Activated T-helper 17 cell treated with anti-CD3 and anti-CD28 coated beads, Interleukin-2, amount 50 U/mL, for 72 hours (primary cell): ENCODE measurements around the gene AP2B1. TPM values are rescaled to one million over a fixed set of nuclear protein-coding genes. Genes with fewer than 3 reads are reported as not detected.
"Not testable (repeated sequence)": the region's sequence is repeated elsewhere in the genome, so short reads cannot be mapped to it uniquely, and the experiment has no call there.

Experiments
- ATAC-seq: fragments of 150-1000 bp; cut with Tn5 transposase; replicated peaks from 2 replicates; pipeline ENCODE4 v1.10.0; 2021; ENCODE audit warnings: mild to moderate bottlenecking, moderate library complexity
- H3K27ac Mint-ChIP-seq: one replicate; pipeline ENCODE4 v1.8.0; 2022; ENCODE audit warnings: mixed read lengths
- H3K27me3 Mint-ChIP-seq: one replicate; pipeline ENCODE4 v1.8.0; 2022; ENCODE audit warnings: mixed read lengths
- H3K36me3 Mint-ChIP-seq: one replicate; pipeline ENCODE4 v1.8.0; 2022; ENCODE audit warnings: low read depth, mild to moderate bottlenecking, mixed read lengths
- H3K4me1 Mint-ChIP-seq: one replicate; pipeline ENCODE4 v1.8.0; 2022; ENCODE audit warnings: mixed read lengths
- H3K4me3 Mint-ChIP-seq: one replicate; pipeline ENCODE4 v1.8.0; 2022; ENCODE audit warnings: mild to moderate bottlenecking, mixed read lengths
- H3K9me3 Mint-ChIP-seq: one replicate; pipeline ENCODE4 v1.8.0; 2022; ENCODE audit warnings: mixed read lengths
- total RNA-seq, 2 donors: library from RNA; stranded (reverse); gene quantifications; one replicate each; pipeline ENCODE4 v1.2.3, GENCODE V29; 2022

AP2B1 gene
- total RNA-seq, 2 donors from 2014 or later: 189 to 213 TPM

- H3K36me3 Mint-ChIP-seq: no peaks in the 10 kb centered on the region
- no peak overlapping the region for H3K4me3 Mint-ChIP-seq
- no peak for ATAC-seq
- H3K27ac Mint-ChIP-seq: no peak overlapping the region
- peaks cover 5% of the 10 kb centered on the region for H3K27me3 Mint-ChIP-seq
- H3K9me3 Mint-ChIP-seq: no peaks in the 10 kb centered on the region
- H3K4me1 Mint-ChIP-seq: no peaks in the 10 kb centered on the region
Observed at GRCh38 chr17:35557353-35557752, 29.8 kb upstream of the AP2B1 start.

DNA sequence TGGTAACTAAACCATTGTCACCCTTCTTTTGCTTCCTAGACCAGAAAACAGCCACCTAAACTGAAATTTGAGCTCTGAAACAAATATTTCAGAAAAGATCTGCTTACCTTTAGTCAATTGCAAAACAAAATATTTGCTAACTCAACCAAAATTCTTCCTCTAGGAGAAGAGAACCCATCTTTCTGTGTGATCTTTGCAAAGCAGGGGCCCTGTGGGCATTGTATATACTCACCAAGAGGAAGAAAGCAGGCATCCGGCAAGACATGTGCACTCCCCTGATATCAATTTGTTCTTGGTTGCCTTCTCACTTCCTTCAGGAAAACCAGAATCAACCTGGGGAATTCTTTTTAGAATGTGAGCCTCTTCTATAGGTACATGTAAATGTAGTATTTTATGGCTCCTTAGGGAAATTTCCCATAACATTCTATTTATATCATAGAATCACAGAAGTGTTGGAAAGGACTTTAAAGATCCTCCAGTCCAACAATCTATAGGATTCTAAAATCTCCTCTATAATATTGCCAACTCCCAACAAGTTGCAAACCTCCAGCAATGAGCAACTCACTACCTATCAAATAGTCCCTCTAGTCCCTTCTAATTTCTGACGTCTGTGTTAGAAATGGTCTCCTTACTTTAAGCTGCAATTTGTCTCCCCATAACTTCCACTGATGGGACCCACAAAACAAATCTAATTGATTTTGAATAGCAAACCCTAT lies 27.5 kb upstream of the AP2B1 start:
- no peak overlapping the region for H3K4me3 Mint-ChIP-seq
- peaks cover 5% of the 10 kb centered on the region for H3K27me3 Mint-ChIP-seq
- no peaks in the 10 kb centered on the region for H3K36me3 Mint-ChIP-seq
- ATAC-seq: no peak
- no peaks in the 10 kb centered on the region for H3K4me1 Mint-ChIP-seq
- no peak overlapping the region for H3K27ac Mint-ChIP-seq
- H3K9me3 Mint-ChIP-seq: no peaks in the 10 kb centered on the region

DNA sequence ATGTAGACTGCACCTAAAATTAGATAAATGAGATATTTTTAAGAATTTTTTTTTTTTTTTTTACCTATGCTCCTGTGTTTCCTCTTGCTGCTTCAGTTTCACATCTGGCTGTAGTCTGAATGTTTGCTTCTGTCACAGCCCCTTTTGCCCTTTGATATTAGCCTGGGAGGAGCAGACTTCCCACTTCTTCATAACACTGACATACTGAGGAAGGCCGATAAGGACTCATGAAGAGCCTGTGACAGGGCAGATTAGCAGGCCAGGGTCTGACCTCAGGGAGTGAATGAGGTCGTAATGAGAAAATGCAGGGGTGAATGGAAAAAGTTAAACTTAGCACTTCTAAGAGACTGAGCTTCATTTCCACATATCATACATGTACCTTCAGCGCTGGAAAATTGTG lies 26.4 kb upstream of the AP2B1 start, which contains the start of gene SLFN14:
SLFN14 (minus strand) TSS at position 117 of the 400 bp plus-strand sequence. CDS start 2,757 bp downstream, outside the sequence.
- Mint-ChIP-seq H3K4me3 (no peak within 1 kb of the TSS), H3K9me3 (no peaks in the 10 kb centered on the region), H3K4me1 (no peaks in the 10 kb centered on the region), H3K27me3 (peaks cover 5% of the 10 kb centered on the region), H3K27ac (no peak within 1 kb of the TSS), H3K36me3 (no peaks in the 10 kb centered on the region)
- ATAC-seq: no peak

DNA sequence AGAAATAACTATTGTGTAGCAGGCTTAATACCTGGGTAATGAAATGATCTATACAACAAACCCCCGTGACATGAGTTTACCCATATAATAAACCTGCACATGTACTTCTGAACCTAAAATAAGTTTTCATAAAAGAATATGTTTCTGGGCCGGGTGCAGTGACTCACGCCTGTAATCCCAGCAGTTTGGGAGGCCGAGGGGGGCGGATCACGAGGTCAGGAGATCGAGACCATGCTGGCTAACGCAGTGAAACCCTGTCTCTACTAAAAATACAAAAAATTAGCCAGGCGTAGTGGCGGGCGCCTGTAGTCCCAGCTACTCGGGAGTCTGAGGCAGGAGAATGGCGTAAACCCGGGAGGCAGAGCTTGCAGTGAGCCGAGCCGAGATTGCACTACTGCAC lies 23.9 kb upstream of the AP2B1 start:
- H3K4me1 Mint-ChIP-seq, H3K9me3 Mint-ChIP-seq, H3K27ac Mint-ChIP-seq, H3K27me3 Mint-ChIP-seq, H3K36me3 Mint-ChIP-seq, ATAC-seq, H3K4me3 Mint-ChIP-seq: not testable (repeated sequence)

DNA sequence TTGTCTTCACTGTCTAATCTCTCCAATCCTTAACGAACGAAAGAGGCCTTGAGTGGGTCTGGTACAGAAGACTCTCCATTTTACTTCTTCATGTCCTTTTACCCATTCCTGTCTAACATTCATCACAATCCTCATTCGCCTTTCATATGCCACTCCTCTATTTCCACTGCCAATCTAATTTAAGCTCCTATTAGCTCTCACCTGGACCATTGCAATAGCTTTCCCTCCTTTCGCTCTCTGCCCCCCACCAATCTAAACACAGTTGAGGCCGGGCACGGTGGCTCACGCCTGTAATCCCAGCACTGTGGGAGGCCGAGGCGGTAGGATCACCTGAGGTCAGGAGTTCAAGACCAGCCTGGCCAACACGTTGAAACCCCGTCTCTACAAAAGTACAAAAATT lies 20.2 kb upstream of the AP2B1 start:
- no peak for ATAC-seq
- peaks cover 20% of the 10 kb centered on the region for H3K36me3 Mint-ChIP-seq
- no peaks in the 10 kb centered on the region for H3K27me3 Mint-ChIP-seq
- peaks cover 14% of the 10 kb centered on the region for H3K4me1 Mint-ChIP-seq
- no peak overlapping the region for H3K27ac Mint-ChIP-seq
- H3K4me3 Mint-ChIP-seq: peak overlapping the region; percentile 94
- H3K9me3 Mint-ChIP-seq: no peaks in the 10 kb centered on the region

DNA sequence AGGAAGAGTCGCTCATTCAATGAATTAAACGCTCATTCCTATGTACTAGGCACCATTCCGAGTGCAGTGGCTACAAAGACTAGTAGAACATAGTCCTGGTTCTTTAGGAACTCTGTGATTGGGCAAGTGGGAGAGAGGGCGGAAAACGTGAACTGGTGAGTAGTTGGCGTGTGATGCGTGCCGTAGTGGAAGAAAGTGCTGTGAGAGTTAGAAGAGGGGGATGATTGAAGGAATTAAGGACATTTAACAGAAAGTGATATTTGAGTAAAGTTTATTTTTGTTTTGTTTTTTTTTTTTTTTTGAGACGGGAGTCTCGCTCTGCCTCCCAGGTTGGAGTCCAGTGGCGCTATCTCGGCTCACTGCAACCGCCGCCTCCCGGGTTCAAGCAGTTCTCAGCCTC lies 18.6 kb upstream of the AP2B1 start:
- H3K36me3 Mint-ChIP-seq: peaks cover 26% of the 10 kb centered on the region
- peak; percentile 54 for ATAC-seq
- peak overlapping the region; percentile 81 for H3K27ac Mint-ChIP-seq
- H3K4me1 Mint-ChIP-seq: peaks cover 14% of the 10 kb centered on the region
- no peaks in the 10 kb centered on the region for H3K27me3 Mint-ChIP-seq
- H3K4me3 Mint-ChIP-seq: peak overlapping the region; percentile 94
- H3K9me3 Mint-ChIP-seq: no peaks in the 10 kb centered on the region

- peak overlapping the region; percentile 94 for H3K4me3 Mint-ChIP-seq
- peak overlapping the region; percentile 55 for H3K27ac Mint-ChIP-seq
- no peaks in the 10 kb centered on the region for H3K27me3 Mint-ChIP-seq
- no peaks in the 10 kb centered on the region for H3K9me3 Mint-ChIP-seq
- H3K36me3 Mint-ChIP-seq: peaks cover 33% of the 10 kb centered on the region
- ATAC-seq: no peak
- peaks cover 14% of the 10 kb centered on the region for H3K4me1 Mint-ChIP-seq
Observed at GRCh38 chr17:35569405-35569804, 17.7 kb upstream of the AP2B1 start.

GRCh38 chr17:35575759-35576158 lies 11.4 kb upstream of the AP2B1 start:
- Mint-ChIP-seq H3K36me3 (peaks cover 28% of the 10 kb centered on the region), H3K4me1 (peaks cover 8% of the 10 kb centered on the region), H3K27ac (peak overlapping the region; percentile 0), H3K4me3 (no peak overlapping the region), H3K9me3 (no peaks in the 10 kb centered on the region), H3K27me3 (no peaks in the 10 kb centered on the region)
- no peak for ATAC-seq

GRCh38 chr17:35577830-35578196 lies 9.3 kb upstream of the AP2B1 start:
- H3K27ac Mint-ChIP-seq: peak overlapping the region; percentile 99
- no peaks in the 10 kb centered on the region for H3K9me3 Mint-ChIP-seq
- ATAC-seq: no peak
- H3K4me3 Mint-ChIP-seq: peak overlapping the region; percentile 100
- no peaks in the 10 kb centered on the region for H3K27me3 Mint-ChIP-seq
- peaks cover 22% of the 10 kb centered on the region for H3K36me3 Mint-ChIP-seq
- H3K4me1 Mint-ChIP-seq: peaks cover 11% of the 10 kb centered on the region

GRCh38 chr17:35578197-35578928 lies 8.8 kb upstream of the AP2B1 start, which contains the start of gene PEX12:
PEX12 (minus strand) TSS chr17:35578571; CDS start chr17:35578021, 550 bp downstream.
- peak within 1 kb of the TSS; percentile 100 for H3K4me3 Mint-ChIP-seq
- no peaks in the 10 kb centered on the region for H3K27me3 Mint-ChIP-seq
- peaks cover 22% of the 10 kb centered on the region for H3K36me3 Mint-ChIP-seq

DNA sequence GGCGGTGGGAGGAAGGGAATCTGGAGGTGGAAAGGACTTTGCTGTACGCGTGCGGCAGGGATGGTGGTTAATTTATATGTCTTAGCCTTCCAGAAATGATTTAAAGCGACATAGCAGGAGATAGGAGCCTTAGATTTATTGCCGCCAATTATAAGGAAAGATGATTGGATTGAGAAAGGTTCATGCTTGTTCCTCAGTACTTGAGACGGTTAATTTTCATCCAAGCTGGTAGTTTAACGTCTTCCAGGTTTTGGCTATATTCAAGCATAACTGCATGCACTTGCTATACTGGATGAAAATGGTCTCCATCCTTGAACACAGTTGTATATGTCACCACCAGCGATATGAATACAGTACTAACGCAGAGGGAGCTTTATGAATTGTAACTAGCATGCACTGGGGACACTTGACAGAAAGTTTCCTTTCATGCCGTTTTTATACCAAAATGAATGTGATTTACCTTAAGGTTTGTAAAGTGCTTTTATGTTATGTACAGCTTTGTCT lies 8.1 kb upstream of the AP2B1 start:
- H3K4me3 Mint-ChIP-seq: peak overlapping the region; percentile 100
- H3K9me3 Mint-ChIP-seq: no peaks in the 10 kb centered on the region
- ATAC-seq: peak; percentile 52
- no peaks in the 10 kb centered on the region for H3K27me3 Mint-ChIP-seq
- peaks cover 11% of the 10 kb centered on the region for H3K4me1 Mint-ChIP-seq
- H3K27ac Mint-ChIP-seq: peak overlapping the region; percentile 99
- H3K36me3 Mint-ChIP-seq: peaks cover 16% of the 10 kb centered on the region

More at GRCh38 chr17:35578197-35578928, 8.8 kb upstream of the AP2B1 start, which contains the start of gene PEX12:
- peak within 1 kb of the TSS; percentile 99 for H3K27ac Mint-ChIP-seq
- H3K4me1 Mint-ChIP-seq: peaks cover 11% of the 10 kb centered on the region
- peak; percentile 95 for ATAC-seq
- no peaks in the 10 kb centered on the region for H3K9me3 Mint-ChIP-seq

- Mint-ChIP-seq H3K27me3 (no peaks in the 10 kb centered on the region), H3K27ac (no peak overlapping the region), H3K36me3 (peaks cover 10% of the 10 kb centered on the region), H3K4me3 (no peak overlapping the region), H3K4me1 (peaks cover 12% of the 10 kb centered on the region), H3K9me3 (no peaks in the 10 kb centered on the region)
- no peak for ATAC-seq
Observed at GRCh38 chr17:35584061-35584460, 3.1 kb upstream of the AP2B1 start.

- Mint-ChIP-seq H3K27ac (peak overlapping the region; percentile 99), H3K4me3 (peak overlapping the region; percentile 99), H3K36me3 (peaks cover 27% of the 10 kb centered on the region), H3K4me1 (peaks cover 13% of the 10 kb centered on the region), H3K27me3 (no peaks in the 10 kb centered on the region), H3K9me3 (no peaks in the 10 kb centered on the region)
- peak; percentile 3 for ATAC-seq
Observed at GRCh38 chr17:35586569-35587073, 501 bp upstream of the AP2B1 start.

DNA sequence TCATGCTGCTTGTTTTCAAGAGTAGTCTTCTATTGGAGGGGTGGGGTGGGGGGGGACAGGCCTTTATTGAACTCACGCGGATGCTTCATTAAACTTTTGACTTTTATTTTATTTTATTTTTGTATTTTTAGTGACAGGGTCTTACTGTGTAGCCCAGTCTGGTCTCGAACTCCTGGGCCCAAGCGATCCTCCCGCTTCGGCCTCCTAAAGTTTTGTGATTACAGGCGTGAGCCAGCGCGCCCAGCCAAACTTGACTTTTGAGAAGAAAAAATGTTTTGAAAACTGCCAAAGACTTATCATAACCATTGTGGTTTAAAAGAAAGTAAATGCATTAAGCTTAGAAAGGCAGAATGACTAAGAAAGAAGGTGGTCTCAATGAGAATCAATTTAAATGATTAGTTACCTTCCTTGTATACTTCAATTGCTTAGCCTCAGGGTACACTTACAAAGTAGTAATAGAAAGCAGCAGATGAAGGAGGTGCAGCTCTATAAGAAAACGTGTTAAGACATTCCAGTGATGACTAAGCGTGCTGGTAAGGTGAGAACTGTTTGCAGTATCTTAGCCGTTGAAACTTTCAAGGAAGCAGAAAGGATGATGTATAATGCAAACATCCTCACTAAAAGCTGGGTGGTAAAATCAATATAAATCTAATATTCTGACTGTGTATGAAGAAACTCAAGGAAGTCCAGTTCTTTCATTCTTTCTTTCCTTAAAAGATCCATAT lies 1.2 kb downstream of the AP2B1 start:
- Mint-ChIP-seq H3K36me3 (peaks cover 34% of the 10 kb centered on the region), H3K4me1 (peaks cover 13% of the 10 kb centered on the region), H3K4me3 (peak overlapping the region; percentile 99), H3K27me3 (no peaks in the 10 kb centered on the region), H3K27ac (peak overlapping the region; percentile 99), H3K9me3 (no peaks in the 10 kb centered on the region)
- peak; percentile 66 for ATAC-seq
